Nephron progenitor cell (in vitro differentiated cells): ENCODE data around the gene KY.

Source experiments
- DNase-seq: peaks from one replicate; pipeline ENCODE4 v3.0.0; 2021
- H3K27ac Mint-ChIP-seq: 2 replicates; pipeline ENCODE4 v1.8.0; 2021; ENCODE audit warnings: mild to moderate bottlenecking, moderate library complexity, mixed read lengths
- H3K27me3 Mint-ChIP-seq: 2 replicates; pipeline ENCODE4 v1.8.0; 2021; ENCODE audit warnings: mild to moderate bottlenecking, low read depth, mixed read lengths; ENCODE audit not compliant: poor library complexity
- H3K36me3 Mint-ChIP-seq: 2 replicates; pipeline ENCODE4 v1.8.0; 2021; ENCODE audit warnings: low read depth, mixed read lengths
- H3K4me1 Mint-ChIP-seq: 2 replicates; pipeline ENCODE4 v1.8.0; 2021; ENCODE audit warnings: mixed read lengths
- H3K4me3 Mint-ChIP-seq: 2 replicates; pipeline ENCODE4 v1.8.0; 2021; ENCODE audit warnings: mild to moderate bottlenecking, moderate library complexity, mixed read lengths
- H3K9me3 Mint-ChIP-seq: 2 replicates; pipeline ENCODE4 v1.8.0; 2021; ENCODE audit warnings: mild to moderate bottlenecking, moderate library complexity, mixed read lengths
- CTCF ChIP-seq: fragments of 200-600 bp; sonication (generic); IDR thresholded peaks from 2 replicates; pipeline ENCODE4 v1.5.0; 2021; ENCODE audit warnings: antibody characterized with exemption

KY gene

DNA sequence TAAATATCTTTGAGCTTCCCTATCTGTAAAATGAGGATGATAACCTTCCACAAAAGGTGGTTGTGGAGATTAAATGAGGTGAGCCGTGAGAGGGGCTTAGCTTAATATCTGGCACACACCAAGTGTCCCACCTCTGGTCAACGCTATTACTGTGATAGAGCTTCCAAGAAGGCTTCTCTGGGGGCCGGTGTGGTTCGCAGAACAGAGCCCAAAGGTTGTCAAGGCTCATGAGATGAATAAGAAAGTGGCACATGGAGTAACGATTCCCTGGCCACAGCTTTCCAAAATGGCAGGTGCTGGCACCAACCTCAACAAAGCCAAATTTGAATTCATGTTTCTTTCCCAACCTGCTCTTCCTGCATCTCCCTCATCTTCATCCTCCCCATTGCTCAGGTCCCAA, 10.4 kb downstream of the KY start:
- peaks cover 10% of the 10 kb centered on the region for H3K4me1 Mint-ChIP-seq
- no peak for TF ChIP-seq CTCF
- H3K36me3 Mint-ChIP-seq, result no peaks in the 10 kb centered on the region
- H3K27ac Mint-ChIP-seq, result no peak overlapping the region
- H3K9me3 Mint-ChIP-seq, result no peaks in the 10 kb centered on the region
- H3K27me3 Mint-ChIP-seq, result peaks cover 10% of the 10 kb centered on the region
- no peak for DNase-seq
- H3K4me3 Mint-ChIP-seq, result no peak overlapping the region

DNA sequence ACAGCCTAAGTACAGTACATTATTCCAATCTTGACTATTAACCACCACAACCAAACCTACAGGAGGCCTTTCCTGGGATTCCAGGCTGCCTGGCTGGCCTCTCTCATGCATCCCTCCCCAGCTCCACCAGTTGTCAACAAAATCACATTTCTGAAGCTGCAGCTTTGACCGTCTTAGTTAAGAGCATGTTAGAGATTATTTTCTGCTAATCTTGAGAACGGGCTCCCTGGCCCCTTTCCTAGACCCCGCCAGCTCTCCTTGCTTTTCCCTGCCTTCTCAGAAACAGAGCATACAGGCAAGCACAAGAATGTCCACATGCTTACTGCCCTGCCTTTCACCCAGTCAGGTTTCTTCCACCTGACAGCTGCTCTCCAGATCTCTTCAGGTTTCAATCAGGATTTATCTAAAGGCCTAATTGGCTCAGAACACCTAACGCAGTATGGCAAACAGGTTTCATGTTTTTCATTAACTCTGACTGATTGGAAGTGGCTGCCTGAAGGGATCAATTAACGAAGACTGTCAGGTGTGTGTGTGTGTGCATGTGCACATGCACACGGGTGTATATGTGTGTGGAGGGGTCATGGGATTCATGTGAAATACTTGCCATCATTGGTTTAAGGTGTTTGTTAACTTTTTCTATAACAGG, 12.3 kb downstream of the KY start:
- Mint-ChIP-seq H3K4me3 (no peak overlapping the region), H3K9me3 (peaks cover 3% of the 10 kb centered on the region), H3K36me3 (no peaks in the 10 kb centered on the region), H3K27ac (no peak overlapping the region), H3K27me3 (peaks cover 10% of the 10 kb centered on the region), H3K4me1 (peaks cover 5% of the 10 kb centered on the region)
- no peak for DNase-seq
- no peak for TF ChIP-seq CTCF

DNA sequence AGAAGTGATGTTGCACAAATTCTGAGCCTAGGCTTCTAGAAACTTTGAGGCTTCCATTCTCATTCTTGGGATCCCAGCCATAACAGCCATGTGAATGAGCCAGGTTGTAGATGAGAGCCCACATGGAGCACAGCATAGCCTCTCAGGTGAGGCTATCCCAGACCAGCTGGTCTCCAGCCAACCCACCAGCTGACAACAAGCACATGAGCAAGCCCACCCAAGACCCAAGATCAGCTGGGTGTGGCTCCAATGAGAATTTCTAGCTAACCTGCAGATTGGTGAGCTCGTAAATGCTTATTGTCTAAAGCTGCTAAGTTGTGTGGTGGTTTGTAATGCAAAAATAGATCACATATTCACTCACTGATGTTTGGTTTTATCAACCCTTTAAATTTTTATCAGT, 14.4 kb downstream of the KY start:
- Mint-ChIP-seq H3K4me1 (no peaks in the 10 kb centered on the region), H3K27ac (no peak overlapping the region), H3K4me3 (no peak overlapping the region), H3K27me3 (peaks cover 6% of the 10 kb centered on the region), H3K36me3 (peaks cover 8% of the 10 kb centered on the region), H3K9me3 (peaks cover 24% of the 10 kb centered on the region)
- no peak for TF ChIP-seq CTCF
- no peak for DNase-seq

DNA sequence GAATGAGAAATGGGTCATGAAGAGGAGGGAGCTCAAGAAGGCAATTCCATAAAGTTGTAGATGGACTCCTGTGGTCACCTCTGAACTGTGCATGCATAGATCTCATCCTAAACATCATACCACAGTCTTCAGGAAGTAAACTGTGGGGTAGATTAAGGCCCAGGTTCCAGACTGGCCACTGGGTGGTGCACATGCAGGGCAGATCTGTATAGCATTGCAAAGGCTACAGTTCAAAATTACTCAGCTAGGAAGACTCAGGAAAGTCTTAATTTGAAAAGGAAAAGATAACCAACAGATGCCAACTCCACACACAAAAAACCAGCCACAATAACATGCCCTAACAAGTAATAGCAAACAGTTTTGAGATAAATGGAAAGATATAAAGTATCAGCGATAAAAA, 20.3 kb downstream of the KY start:
- Mint-ChIP-seq H3K4me3 (no peak overlapping the region), H3K27me3 (no peaks in the 10 kb centered on the region), H3K27ac (no peak overlapping the region), H3K9me3 (peaks cover 48% of the 10 kb centered on the region), H3K36me3 (peaks cover 22% of the 10 kb centered on the region), H3K4me1 (no peaks in the 10 kb centered on the region)
- no peak for DNase-seq
- TF ChIP-seq CTCF, result no peak

- H3K36me3 Mint-ChIP-seq, result peaks cover 22% of the 10 kb centered on the region
- H3K27me3 Mint-ChIP-seq, result no peaks in the 10 kb centered on the region
- peaks cover 48% of the 10 kb centered on the region for H3K9me3 Mint-ChIP-seq
- H3K4me3 Mint-ChIP-seq, result no peak overlapping the region
- no peak for DNase-seq
- no peak for TF ChIP-seq CTCF
- H3K27ac Mint-ChIP-seq, result no peak overlapping the region
- H3K4me1 Mint-ChIP-seq, result no peaks in the 10 kb centered on the region
Measured at GRCh38 chr3:134628884-134629283, 21.9 kb downstream of the KY start.

DNA sequence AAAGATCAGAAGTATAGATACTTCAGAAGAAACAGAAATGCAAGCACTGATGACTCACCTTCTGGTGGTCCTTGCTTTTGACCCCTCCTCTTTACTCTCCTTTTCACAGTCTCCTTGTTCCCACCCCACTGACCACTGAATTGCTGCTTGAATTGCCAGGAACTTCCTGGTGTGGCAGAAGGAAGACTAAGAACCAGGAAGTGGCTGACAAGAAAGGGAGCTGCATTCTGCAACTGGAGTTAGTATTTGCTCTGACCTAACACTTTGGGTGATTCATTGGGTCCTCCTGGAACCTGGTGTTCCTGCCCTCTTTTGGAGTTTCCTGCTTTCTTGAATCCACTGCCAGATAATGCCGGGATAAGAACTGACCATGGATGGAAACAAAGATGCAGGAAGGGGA, 23.0 kb downstream of the KY start:
- H3K27ac Mint-ChIP-seq, result peak overlapping the region; percentile 12
- H3K27me3 Mint-ChIP-seq, result no peaks in the 10 kb centered on the region
- no peak for TF ChIP-seq CTCF

More for the DNA sequence above, 23.0 kb downstream of the KY start:
- H3K4me1 Mint-ChIP-seq, result no peaks in the 10 kb centered on the region
- H3K4me3 Mint-ChIP-seq, result no peak overlapping the region
- no peak for DNase-seq
- H3K9me3 Mint-ChIP-seq, result peaks cover 38% of the 10 kb centered on the region
- H3K36me3 Mint-ChIP-seq, result peaks cover 22% of the 10 kb centered on the region
